IPS-18c (cell line): ENCODE results near the gene TTC23.

Source experiments
- H3K4me3 ChIP-seq: 2 replicates; pipeline ENCODE4 v1.7.0; 2013; ENCODE audit warnings: low read depth, mild to moderate bottlenecking, low read length, moderate library complexity; ENCODE audit not compliant: insufficient read depth
- H3K9me3 ChIP-seq: one replicate; pipeline ENCODE4 v1.6.1; 2013; ENCODE audit warnings: mild to moderate bottlenecking, low read length, moderate library complexity; ENCODE audit not compliant: control insufficient read depth, insufficient read depth

The TTC23 gene

GRCh38 chr15:99109555-99110021, 139.8 kb downstream of the TTC23 start:
- Histone ChIP-seq H3K9me3 (no peaks in the 10 kb centered on the region), H3K4me3 (no peak overlapping the region)

GRCh38 chr15:99108993-99109392, 140.4 kb downstream of the TTC23 start:
- Histone ChIP-seq H3K9me3 (no peaks in the 10 kb centered on the region), H3K4me3 (no peak overlapping the region)

- H3K4me3 ChIP-seq = no peak overlapping the region
- no peaks in the 10 kb centered on the region for H3K9me3 ChIP-seq
Measured at GRCh38 chr15:99106417-99107220, 142.8 kb downstream of the TTC23 start.

GRCh38 chr15:99105514-99106341, 143.7 kb downstream of the TTC23 start:
- Histone ChIP-seq H3K9me3 (no peaks in the 10 kb centered on the region), H3K4me3 (peak overlapping the region; percentile 47)

- H3K4me3 ChIP-seq = peak within 1 kb of the TSS; percentile 47
Measured at GRCh38 chr15:99104788-99105513, 144.4 kb downstream of the TTC23 start, which contains the start of gene SYNM. Gene SYNM (plus strand): TSS chr15:99105080. CDS start chr15:99105200, 120 bp downstream.

GRCh38 chr15:99103279-99103678, 146.1 kb downstream of the TTC23 start:
- no peak overlapping the region for H3K4me3 ChIP-seq
- H3K9me3 ChIP-seq = no peaks in the 10 kb centered on the region

More at GRCh38 chr15:99104788-99105513, 144.4 kb downstream of the TTC23 start, which contains the start of gene SYNM:
- H3K9me3 ChIP-seq = no peaks in the 10 kb centered on the region

GRCh38 chr15:99102332-99103235, 146.8 kb downstream of the TTC23 start:
- Histone ChIP-seq H3K4me3 (no peak overlapping the region), H3K9me3 (no peaks in the 10 kb centered on the region)

- no peak overlapping the region for H3K4me3 ChIP-seq
Measured at GRCh38 chr15:99101501-99101900, 147.9 kb downstream of the TTC23 start.

GRCh38 chr15:99100245-99101173, 148.9 kb downstream of the TTC23 start:
- Histone ChIP-seq H3K9me3 (no peaks in the 10 kb centered on the region), H3K4me3 (peak overlapping the region; percentile 53)

More at GRCh38 chr15:99101501-99101900, 147.9 kb downstream of the TTC23 start:
- no peaks in the 10 kb centered on the region for H3K9me3 ChIP-seq

GRCh38 chr15:99099661-99100060, 149.7 kb downstream of the TTC23 start:
- Histone ChIP-seq H3K9me3 (no peaks in the 10 kb centered on the region), H3K4me3 (no peak overlapping the region; the same call in 1 of the 2 replicates)

GRCh38 chr15:99098991-99099390, 150.4 kb downstream of the TTC23 start:
- Histone ChIP-seq H3K4me3 (no peak overlapping the region), H3K9me3 (no peaks in the 10 kb centered on the region)

- no peaks in the 10 kb centered on the region for H3K9me3 ChIP-seq
- H3K4me3 ChIP-seq = no peak overlapping the region
Measured at GRCh38 chr15:99098426-99098825, 151.0 kb downstream of the TTC23 start.

- Histone ChIP-seq H3K4me3 (no peak overlapping the region), H3K9me3 (no peaks in the 10 kb centered on the region)
Measured at GRCh38 chr15:99097441-99098410, 151.7 kb downstream of the TTC23 start.

- Histone ChIP-seq H3K4me3 (no peak overlapping the region), H3K9me3 (no peaks in the 10 kb centered on the region)
Measured at GRCh38 chr15:99096894-99097426, 152.4 kb downstream of the TTC23 start.
